B cell (primary cell): ENCODE data around the gene PGAM1. TPM values are rescaled to one million over a fixed set of nuclear protein-coding genes. Genes with fewer than 3 reads are reported as not detected.

Experiments used
- ATAC-seq: fragments of 200-7000 bp; cut with Tn5 transposase; one replicate; pipeline ENCODE4 v1.10.0; 2021; ENCODE audit warnings: low read depth, mild to moderate bottlenecking, moderate number of reproducible peaks, moderate library complexity
- CTCF ChIA-PET: fragments of 350-600 bp; sonication (Branson Sonifier 250); formaldehyde crosslinking; loops from one replicate; lab custom pipeline; 2021; ENCODE audit warnings: antibody characterized with exemption, inconsistent platforms; lab: Charles Lee
- POLR2A ChIA-PET: fragments of 350-600 bp; sonication (Branson Sonifier 250); formaldehyde crosslinking; loops from one replicate; lab custom pipeline; 2021; ENCODE audit warnings: antibody characterized with exemption; lab: Charles Lee
- DNase-seq: peaks from one replicate; pipeline ENCODE4 v3.0.0; 2013
- H2AFZ ChIP-seq: 2 replicates; pipeline ENCODE4 v1.6.1; 2012; ENCODE audit warnings: mild to moderate bottlenecking, low read depth, low read length; ENCODE audit not compliant: insufficient read depth, poor library complexity, severe bottlenecking
- H3K27ac ChIP-seq, 2 donors: 1 replicate in 1 of 2; 2 replicates in 1 of 2; pipeline ENCODE4 v1.5.1; 2012 to 2013; ENCODE audit warnings: low read length in 2 of 2, mild to moderate bottlenecking in 2 of 2, moderate library complexity in 1 of 2
- H3K27me3 ChIP-seq, 4 experiments: fragments of 200-600 bp in 1 of 4; sonication (generic) in 1 of 4; replicated peaks in 1 of 4; 1 replicate in 2 of 4; 2 replicates in 2 of 4; pipeline versions ENCODE4 v1.6.1 to v1.7.0; 2013 to 2016; ENCODE audit warnings: low read length in 3 of 4, mild to moderate bottlenecking in 2 of 4, mixed read lengths in 1 of 4, moderate library complexity in 1 of 4; ENCODE audit not compliant: insufficient read depth in 4 of 4, control insufficient read depth in 3 of 4; ENCODE audit errors: control extremely low read depth in 1 of 4
- H3K36me3 ChIP-seq, 2 experiments: replicated peaks in 1 of 2; 1 replicate in 1 of 2; 2 replicates in 1 of 2; pipeline versions ENCODE4 v1.6.1 to v1.7.1; 2013; ENCODE audit warnings: low read length in 1 of 2; ENCODE audit not compliant: insufficient read depth in 2 of 2, control insufficient read depth in 1 of 2; ENCODE audit errors: control extremely low read depth in 1 of 2, extremely low read depth in 1 of 2
- H3K4me1 ChIP-seq, 2 donors: fragments of 200-600 bp in 1 of 2; sonication (generic) in 1 of 2; 1 replicate in 1 of 2; 2 replicates in 1 of 2; pipeline versions ENCODE4 v1.5.1 to v1.6.1; 2013 to 2017; ENCODE audit warnings: low read length in 2 of 2; ENCODE audit not compliant: control insufficient read depth in 2 of 2, insufficient read depth in 2 of 2
- H3K4me2 ChIP-seq: replicated peaks from 2 replicates; pipeline ENCODE3; 2012; ENCODE audit warnings: mild to moderate bottlenecking, low read depth, low read length; ENCODE audit not compliant: poor library complexity, severe bottlenecking
- H3K4me3 ChIP-seq, 5 experiments: fragments of 200-600 bp in 1 of 5; sonication (generic) in 1 of 5; 1 replicate in 3 of 5; 2 replicates in 2 of 5; pipeline versions ENCODE4 v1.5.1 to v1.7.0; 2011 to 2016; ENCODE audit warnings: low read length in 4 of 5, mild to moderate bottlenecking in 4 of 5, low read depth in 2 of 5, control low read depth in 1 of 5, moderate library complexity in 1 of 5; ENCODE audit not compliant: insufficient read depth in 1 of 5; ENCODE audit errors: control extremely low read depth in 1 of 5, extremely low read depth in 1 of 5
- H3K79me2 ChIP-seq: fragments of 200-600 bp; sonication (generic); one replicate; pipeline ENCODE4 v1.6.0; 2016; ENCODE audit warnings: low read length; ENCODE audit not compliant: control insufficient read depth, insufficient read depth
- H3K9ac ChIP-seq: fragments of 200-600 bp; sonication (generic); 2 replicates; pipeline ENCODE4 v1.6.1; 2017; ENCODE audit warnings: mild to moderate bottlenecking, low read length, moderate library complexity
- H3K9me3 ChIP-seq, 3 donors: one replicate each; pipeline versions ENCODE4 v1.6.1 to v1.7.1; 2013; ENCODE audit warnings: low read length in 2 of 3; ENCODE audit not compliant: control insufficient read depth in 2 of 3, insufficient read depth in 1 of 3; ENCODE audit errors: control extremely low read depth in 1 of 3
- H4K20me1 ChIP-seq: 2 replicates; pipeline ENCODE4 v1.6.0; 2012; ENCODE audit warnings: mild to moderate bottlenecking, low read length; ENCODE audit not compliant: insufficient read depth, control insufficient read depth, poor library complexity, severe bottlenecking
- H3K27ac Mint-ChIP-seq: one replicate; pipeline ENCODE4 v1.8.0; 2021; ENCODE audit warnings: mixed read lengths
- H3K27me3 Mint-ChIP-seq: one replicate; pipeline ENCODE4 v1.8.0; 2021; ENCODE audit warnings: mixed read lengths
- H3K4me1 Mint-ChIP-seq: one replicate; pipeline ENCODE4 v1.8.0; 2021; ENCODE audit warnings: mixed read lengths
- H3K4me3 Mint-ChIP-seq: one replicate; pipeline ENCODE4 v1.8.0; 2021; ENCODE audit warnings: mixed read lengths
- H3K9me3 Mint-ChIP-seq: one replicate; pipeline ENCODE4 v1.8.0; 2022; ENCODE audit warnings: mixed read lengths; ENCODE audit not compliant: insufficient read depth
- EZH2 ChIP-seq: IDR thresholded peaks from 2 replicates; pipeline ENCODE4 v1.6.1; 2012; ENCODE audit warnings: borderline replicate concordance, low read depth, mild to moderate bottlenecking, moderate library complexity, low read length; ENCODE audit not compliant: insufficient read depth, poor library complexity, severe bottlenecking
- WGBS: methylation state at CpG from one replicate; pipeline ENCODE4 v1.1.5; 2013; ENCODE audit warnings: missing lambda C conversion rate; ENCODE audit not compliant: insufficient coverage; 5-methylcytosine and 5-hydroxymethylcytosine counted together
- intact Hi-C: fragments of 100-400 bp; cut with micrococcal nuclease; formaldehyde crosslinking; loops from one replicate; pipeline ENCODE4 v1.10.0; 2022
- polyA plus RNA-seq: library from polyadenylated mRNA; depleted of rRNA; stranded (reverse); fragments of >200 nt; gene quantifications from 2 replicates; pipeline ENCODE4 v1.2.3, GENCODE V29; 2012
- total RNA-seq, 2 donors: library from RNA; stranded (reverse); fragments of 120-200 nt in 1 of 2; gene quantifications; 1 replicate in 1 of 2; 2 replicates in 1 of 2; pipeline versions ENCODE4 v1.2.3 to v1.2.4, GENCODE V29; 2013 to 2022
- TF ChIP-seq, protein P1 (sequence below): fragments of 200-600 bp; IDR thresholded peaks from one replicate; pipeline ENCODE4 v1.8.0; 2022; ENCODE audit warnings: antibody characterized with exemption, mild to moderate bottlenecking

Gene PGAM1
- total and polyA plus RNA-seq, 2 donors (not counting 1 experiment from before 2014, with no cell fraction given): 48.7 to 83.4 TPM

DNA sequence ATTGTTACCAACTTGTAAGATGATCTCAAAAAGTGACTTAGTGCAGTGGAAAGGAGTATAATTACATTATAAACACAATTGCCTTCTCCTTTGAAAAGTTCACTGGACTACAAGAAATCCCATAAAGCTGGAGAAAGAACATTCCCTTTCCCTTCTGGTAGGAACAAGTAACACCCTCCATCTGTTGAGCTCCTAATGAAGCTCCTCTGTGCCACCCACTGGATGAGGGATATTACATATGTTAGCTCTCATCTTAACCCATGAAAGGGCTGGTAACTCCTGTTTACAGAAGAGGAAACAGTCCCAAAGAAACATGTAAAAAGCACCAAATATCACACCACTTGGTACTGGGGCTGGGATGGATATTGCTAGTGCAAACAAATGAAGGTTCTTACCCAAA lies 8.1 kb downstream of the PGAM1 start:
- Histone ChIP-seq H4K20me1 (no peaks in the 10 kb centered on the region), H3K27me3 (no peaks in the 10 kb centered on the region), H3K27ac (no peak overlapping the region), H3K79me2 (peaks cover 10% of the 10 kb centered on the region), H3K9ac (no peak overlapping the region), H3K9me3 (no peaks in the 10 kb centered on the region), H3K4me2 (no peak overlapping the region), H3K4me3 (no peak overlapping the region), H3K36me3 (peaks cover 10 to 66% of the 10 kb centered on the region in 2 experiments), H2AFZ (no peak overlapping the region), H3K4me1 (no peaks in the 10 kb centered on the region)
- TF ChIP-seq, protein P1, sequence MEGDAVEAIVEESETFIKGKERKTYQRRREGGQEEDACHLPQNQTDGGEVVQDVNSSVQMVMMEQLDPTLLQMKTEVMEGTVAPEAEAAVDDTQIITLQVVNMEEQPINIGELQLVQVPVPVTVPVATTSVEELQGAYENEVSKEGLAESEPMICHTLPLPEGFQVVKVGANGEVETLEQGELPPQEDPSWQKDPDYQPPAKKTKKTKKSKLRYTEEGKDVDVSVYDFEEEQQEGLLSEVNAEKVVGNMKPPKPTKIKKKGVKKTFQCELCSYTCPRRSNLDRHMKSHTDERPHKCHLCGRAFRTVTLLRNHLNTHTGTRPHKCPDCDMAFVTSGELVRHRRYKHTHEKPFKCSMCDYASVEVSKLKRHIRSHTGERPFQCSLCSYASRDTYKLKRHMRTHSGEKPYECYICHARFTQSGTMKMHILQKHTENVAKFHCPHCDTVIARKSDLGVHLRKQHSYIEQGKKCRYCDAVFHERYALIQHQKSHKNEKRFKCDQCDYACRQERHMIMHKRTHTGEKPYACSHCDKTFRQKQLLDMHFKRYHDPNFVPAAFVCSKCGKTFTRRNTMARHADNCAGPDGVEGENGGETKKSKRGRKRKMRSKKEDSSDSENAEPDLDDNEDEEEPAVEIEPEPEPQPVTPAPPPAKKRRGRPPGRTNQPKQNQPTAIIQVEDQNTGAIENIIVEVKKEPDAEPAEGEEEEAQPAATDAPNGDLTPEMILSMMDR: no peak
- no peak for TF ChIP-seq EZH2
- intact Hi-C loops: no loop called here
- Mint-ChIP-seq H3K27me3 (no peaks in the 10 kb centered on the region), H3K4me1 (peaks cover 4% of the 10 kb centered on the region), H3K9me3 (no peaks in the 10 kb centered on the region), H3K4me3 (no peak overlapping the region), H3K27ac (no peak overlapping the region)
- POLR2A ChIA-PET: no interaction called here
- no peak for DNase-seq
- CTCF ChIA-PET: interaction anchor here (1.0 kb wide), 1 partner anchor 28 kb away, joined by 3 read pairs; no protein-coding TSS in a partner anchor
- ATAC-seq: no peak

DNA sequence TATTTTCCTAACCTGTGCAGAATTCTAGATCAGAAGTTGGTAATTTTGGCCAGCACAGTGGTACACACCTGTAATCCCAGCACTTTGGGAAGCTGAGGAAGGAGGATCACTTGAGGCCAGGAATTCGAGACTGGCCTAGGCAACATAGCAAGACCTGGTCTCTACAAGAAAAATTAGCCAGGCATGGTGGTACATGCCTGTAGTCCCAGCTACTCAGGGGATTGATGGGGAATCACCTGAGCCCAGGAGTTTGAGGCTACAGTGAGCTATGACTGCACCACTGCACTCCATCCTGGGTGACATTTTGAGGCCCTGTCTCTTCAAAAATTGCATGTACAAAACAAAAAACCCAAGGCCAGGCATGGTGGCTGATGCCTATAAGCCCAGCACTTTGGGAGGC lies 8.6 kb downstream of the PGAM1 start:
- Histone ChIP-seq H3K79me2 (peaks cover 5% of the 10 kb centered on the region), H3K9me3 (no peaks in the 10 kb centered on the region), H3K27me3 (no peaks in the 10 kb centered on the region), H3K36me3 (peaks cover 10 to 66% of the 10 kb centered on the region in 2 experiments), H4K20me1 (no peaks in the 10 kb centered on the region), H3K27ac (no peak overlapping the region), H3K4me1 (no peaks in the 10 kb centered on the region), H3K9ac (no peak overlapping the region), H3K4me3 (no peak overlapping the region), H3K4me2 (no peak overlapping the region), H2AFZ (no peak overlapping the region)
- Mint-ChIP-seq H3K27ac (no peak overlapping the region), H3K4me1 (no peaks in the 10 kb centered on the region), H3K27me3 (no peaks in the 10 kb centered on the region), H3K9me3 (no peaks in the 10 kb centered on the region), H3K4me3 (no peak overlapping the region)
- ATAC-seq: no peak
- no peak for DNase-seq
- no peak for TF ChIP-seq EZH2
- TF ChIP-seq, protein P1: no peak
- 100% methylated on average over 1 of the region's 1 CpG for WGBS
- CTCF ChIA-PET: interaction anchor here (1.0 kb wide), 1 partner anchor 28 kb away, joined by 3 read pairs; no protein-coding TSS in a partner anchor
- POLR2A ChIA-PET: no interaction called here
- intact Hi-C loops: no loop called here
